ENCODE results near the gene ATP6V0B. TPM values are rescaled to one million over a fixed set of nuclear protein-coding genes. Genes with fewer than 3 reads are reported as not detected.

Gene ATP6V0B
- total RNA-seq, 1 donor from 2014 or later, result 27.6 TPM

GRCh38 chr1:43946236-43947060 lies 28.3 kb upstream of the ATP6V0B start, which contains the start of gene IPO13:
IPO13 (plus strand) TSS chr1:43946950; CDS start chr1:43947601, 651 bp downstream.
- DNase-seq, result peak; percentile 97

DNA sequence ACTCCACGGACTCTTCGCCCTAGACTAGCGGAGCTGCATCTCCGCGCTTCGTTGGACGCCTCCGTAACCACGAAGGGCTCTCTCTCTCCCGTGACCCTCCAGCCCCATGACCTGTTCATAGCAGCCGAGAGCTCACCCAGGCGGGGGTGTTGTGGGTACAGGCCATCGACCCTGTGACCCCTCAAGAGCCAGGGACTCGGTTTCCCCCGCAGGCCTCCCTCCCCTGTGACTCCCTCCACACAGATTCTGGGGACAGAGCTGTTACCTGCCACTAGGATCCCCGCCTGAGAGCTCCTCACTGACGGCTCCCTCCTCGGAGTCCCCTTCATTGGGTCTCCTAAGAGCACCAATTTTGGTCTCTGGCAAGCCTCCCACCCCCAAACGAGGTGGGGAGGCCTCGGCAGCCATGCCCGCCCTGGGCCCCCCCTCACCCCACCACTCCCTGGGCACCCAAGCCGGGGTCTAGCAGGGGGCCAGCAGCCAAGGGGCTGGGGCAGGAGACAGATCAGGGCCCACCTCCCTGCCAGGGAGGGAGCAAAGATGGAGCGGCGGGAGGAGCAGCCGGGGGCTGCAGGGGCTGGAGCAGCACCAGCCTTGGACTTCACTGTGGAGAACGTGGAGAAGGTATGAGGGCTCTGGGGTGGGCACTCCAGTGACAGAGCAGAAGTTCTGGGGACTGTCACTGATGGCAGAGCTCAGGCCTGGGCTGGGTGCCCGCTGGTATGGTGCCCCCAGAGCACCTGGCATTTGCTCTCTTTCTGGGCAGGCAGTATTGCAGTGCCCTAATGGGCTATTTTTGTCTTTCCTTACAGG lies 27.5 kb upstream of the ATP6V0B start:
- peak; percentile 32 for DNase-seq

DNA sequence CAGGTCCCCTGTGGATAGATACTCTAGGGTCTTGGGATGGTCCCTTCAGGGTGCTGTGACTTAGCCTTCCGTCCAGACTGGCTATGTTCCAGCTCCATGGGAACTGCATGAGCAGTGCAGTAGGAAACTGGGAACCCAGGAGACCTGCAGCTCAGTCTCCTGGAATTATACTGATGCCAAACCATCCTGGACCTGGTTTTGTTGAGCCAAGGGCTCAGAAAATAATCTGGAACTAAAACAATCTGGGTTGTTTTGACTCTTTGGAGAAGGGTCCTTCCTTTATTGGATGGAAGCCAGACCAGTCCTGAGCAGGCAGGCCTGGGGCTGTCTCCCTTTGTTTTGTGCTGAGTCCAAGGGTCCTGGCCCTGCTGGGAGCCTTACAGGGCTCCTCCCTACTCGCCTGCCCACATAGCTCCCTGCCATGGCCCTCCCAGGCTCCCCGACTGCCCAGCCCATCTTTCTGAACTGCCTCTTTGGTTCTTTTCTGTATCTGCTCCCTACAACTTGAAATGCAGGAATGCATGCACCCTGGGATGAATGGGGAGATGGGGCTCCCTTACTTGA lies 26.8 kb upstream of the ATP6V0B start:
- DNase-seq, result no peak

GRCh38 chr1:43949678-43950077 lies 25.1 kb upstream of the ATP6V0B start:
- DNase-seq, result peak; percentile 85

DNA sequence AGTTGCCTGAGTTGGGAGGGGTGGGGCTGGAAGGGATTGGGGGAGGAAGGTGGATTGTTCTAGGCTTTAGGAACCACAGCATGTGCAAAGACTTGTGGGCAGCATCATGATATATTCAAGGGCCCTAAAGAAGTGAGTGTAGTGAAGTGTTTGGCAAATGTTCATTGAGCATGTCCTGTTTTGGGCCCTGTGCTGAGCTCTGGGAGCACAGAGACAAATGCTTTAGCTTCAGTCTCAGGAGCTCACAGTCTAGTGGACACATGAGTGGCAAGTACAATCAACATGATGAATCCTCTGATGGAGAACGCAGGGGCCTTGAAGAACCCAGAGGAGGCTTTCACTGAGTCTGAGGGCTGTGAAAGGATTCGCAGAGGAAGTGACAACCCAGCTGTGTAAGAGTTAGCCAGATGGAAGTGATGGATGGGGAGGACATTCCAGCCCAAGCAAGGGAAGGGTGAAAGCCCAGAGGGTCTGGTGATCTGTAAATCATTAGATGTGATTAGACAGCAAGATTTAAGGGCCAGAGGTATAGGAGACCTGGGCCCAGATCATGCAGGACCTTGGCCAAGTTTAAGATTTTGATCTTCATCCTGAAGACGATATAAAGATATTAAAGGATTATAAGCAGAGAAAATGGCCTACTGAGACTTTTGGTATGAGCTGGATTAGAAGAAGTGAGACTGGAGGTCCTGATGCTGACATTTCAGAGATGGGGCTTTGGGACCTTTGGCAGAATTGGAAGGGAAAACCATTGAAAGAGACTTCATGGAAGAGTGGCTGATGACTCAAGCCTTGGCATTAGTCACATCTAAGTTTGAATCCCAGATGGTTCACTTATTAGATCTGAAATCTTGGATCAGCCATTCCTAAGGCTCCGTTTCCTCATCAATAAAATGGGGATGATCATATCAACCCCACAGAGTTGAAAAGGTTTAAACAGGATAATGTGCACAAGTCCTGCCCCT lies 23.5 kb upstream of the ATP6V0B start:
- DNase-seq, result no peak

DNA sequence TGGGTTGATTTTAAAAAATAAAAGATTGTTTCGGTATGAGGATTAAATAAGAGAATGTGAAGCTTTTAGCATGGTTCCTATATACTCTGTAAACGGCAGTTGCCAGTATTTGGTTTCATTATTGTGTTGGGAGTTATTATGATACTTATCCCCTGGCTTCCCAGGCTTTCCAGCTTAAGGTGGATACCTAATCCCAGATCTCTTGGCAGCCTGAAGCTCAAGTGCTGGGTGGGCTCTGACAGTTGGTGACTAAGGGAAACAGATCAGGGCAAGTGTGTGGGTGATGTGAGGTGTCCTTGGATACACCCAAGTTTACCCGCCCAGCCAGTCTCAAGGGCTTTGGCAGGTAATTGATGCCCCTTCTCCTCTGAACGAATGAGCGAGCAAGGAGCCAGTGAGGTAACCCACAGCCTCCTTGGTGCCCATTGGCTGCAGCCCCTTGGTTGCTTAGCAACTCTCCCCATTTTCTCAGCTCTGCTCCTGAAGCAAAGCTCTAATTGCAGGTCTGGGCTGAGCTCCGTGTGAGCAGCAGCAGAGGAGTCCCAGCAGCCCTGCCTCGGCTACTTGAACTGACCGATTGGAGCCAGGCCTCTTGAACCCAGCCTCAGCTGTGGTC lies 21.9 kb upstream of the ATP6V0B start:
- peak; percentile 68 for DNase-seq

DNA sequence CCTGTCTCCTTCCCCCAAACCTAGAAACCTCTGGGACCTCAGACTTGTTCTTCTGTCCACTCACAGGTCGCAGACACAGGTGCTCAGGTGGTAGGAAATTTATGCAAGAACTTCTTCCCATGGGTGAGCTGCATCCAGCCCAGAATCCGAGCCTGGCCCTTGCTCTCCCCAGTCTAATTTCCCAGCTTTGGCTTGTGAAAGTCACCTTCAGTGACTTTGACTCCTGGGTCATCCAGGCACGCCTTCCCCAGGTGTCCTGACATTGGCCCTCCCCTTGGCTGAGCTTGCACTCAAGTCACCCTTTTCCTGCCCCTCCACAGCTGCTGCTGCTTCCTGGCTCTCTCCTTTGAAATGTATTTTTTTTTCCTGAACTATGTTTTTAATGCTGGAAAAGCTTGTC lies 21.4 kb upstream of the ATP6V0B start:
- no peak for DNase-seq

- no peak for DNase-seq
Observed at GRCh38 chr1:43954036-43954435, 20.7 kb upstream of the ATP6V0B start.

- DNase-seq, result no peak
Observed at GRCh38 chr1:43956234-43956633, 18.5 kb upstream of the ATP6V0B start.

GRCh38 chr1:43957407-43958040 lies 17.2 kb upstream of the ATP6V0B start:
- DNase-seq, result no peak

- DNase-seq, result no peak
Observed at GRCh38 chr1:43958351-43959255, 16.2 kb upstream of the ATP6V0B start.

- no peak for DNase-seq
Observed at GRCh38 chr1:43960798-43961197, 14.0 kb upstream of the ATP6V0B start.

- no peak for DNase-seq
Observed at GRCh38 chr1:43961692-43962091, 13.1 kb upstream of the ATP6V0B start.

DNA sequence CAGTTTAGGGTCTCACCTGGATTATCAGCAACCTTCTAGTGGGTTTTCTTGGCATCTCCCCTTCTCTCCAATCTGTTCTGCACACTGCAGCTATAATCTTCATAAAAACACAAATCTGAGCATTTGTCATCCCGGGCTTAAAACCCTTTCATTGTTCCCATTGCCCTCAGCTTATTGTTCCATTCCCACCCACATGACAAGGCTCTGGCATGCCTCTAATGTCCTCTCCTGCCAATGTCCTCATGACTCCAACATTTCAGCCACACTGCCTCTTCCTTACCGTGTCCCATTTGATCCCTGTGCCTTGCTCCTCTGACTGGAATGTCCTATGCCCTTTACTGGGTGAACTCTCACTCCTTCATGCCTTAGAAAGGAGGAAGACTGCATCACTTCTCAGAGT lies 12.4 kb upstream of the ATP6V0B start:
- no peak for DNase-seq

GRCh38 chr1:43963006-43963405 lies 11.8 kb upstream of the ATP6V0B start:
- DNase-seq, result no peak

- DNase-seq, result no peak
Observed at GRCh38 chr1:43963890-43964289, 10.9 kb upstream of the ATP6V0B start.

DNA sequence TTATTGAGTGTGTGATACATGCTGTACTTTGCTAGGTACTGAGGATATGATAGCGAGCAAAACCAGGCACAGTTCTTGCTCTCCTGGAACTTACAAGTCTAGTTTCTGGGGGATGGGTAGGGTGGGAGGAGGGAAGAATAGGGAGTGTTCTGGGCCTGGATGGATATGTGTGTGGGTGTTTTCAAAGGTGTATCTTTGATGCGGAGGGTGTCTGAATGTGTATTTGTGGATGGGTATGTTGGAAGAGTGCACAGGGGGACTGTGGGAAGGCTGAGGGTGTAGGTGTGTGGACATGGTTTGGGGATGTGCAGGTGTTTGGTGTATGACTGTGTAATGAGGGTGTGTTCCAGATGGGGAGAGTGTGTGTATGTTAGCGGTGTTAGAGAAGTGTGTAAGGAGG lies 9.4 kb upstream of the ATP6V0B start:
- DNase-seq, result no peak

GRCh38 chr1:43968348-43968948 lies 6.3 kb upstream of the ATP6V0B start:
- DNase-seq, result peak; percentile 63

GRCh38 chr1:43969416-43969745 lies 5.4 kb upstream of the ATP6V0B start:
- DNase-seq, result no peak
